Stimulated activated naive CD4-positive, alpha-beta T cell treated with Interleukin-2 at 50 U/mL for 16 hours (primary cell): ENCODE data around the gene CLMN.
"Not testable (repeated sequence)": the region's sequence is repeated elsewhere in the genome, so short reads cannot be mapped to it uniquely, and the experiment has no call there.

ENCODE experiments used
- DNase-seq: peaks from one replicate; lab custom pipeline; 2025; lab: John Stamatoyannopoulos, UW

CLMN gene

GRCh38 chr14:95217391-95217900 lies 102.3 kb downstream of the CLMN start:
- DNase-seq = no peak

- no peak for DNase-seq
Observed at GRCh38 chr14:95216008-95216407, 103.7 kb downstream of the CLMN start.

GRCh38 chr14:95215094-95215725 lies 104.5 kb downstream of the CLMN start:
- no peak for DNase-seq

GRCh38 chr14:95213774-95214173 lies 105.9 kb downstream of the CLMN start:
- no peak for DNase-seq

GRCh38 chr14:95211721-95212504 lies 107.8 kb downstream of the CLMN start:
- DNase-seq = no peak

GRCh38 chr14:95210699-95211098 lies 109.0 kb downstream of the CLMN start:
- DNase-seq = no peak

GRCh38 chr14:95208598-95208997 lies 111.1 kb downstream of the CLMN start:
- no peak for DNase-seq

- DNase-seq = no peak
Observed at GRCh38 chr14:95207475-95208233, 112.1 kb downstream of the CLMN start.

- DNase-seq = no peak
Observed at GRCh38 chr14:95206534-95206933, 113.2 kb downstream of the CLMN start.

GRCh38 chr14:95204705-95205104 lies 115.0 kb downstream of the CLMN start:
- DNase-seq = no peak

- DNase-seq = not testable (repeated sequence)
Observed at GRCh38 chr14:95201745-95202144, 118.0 kb downstream of the CLMN start.

- DNase-seq = no peak
Observed at GRCh38 chr14:95200404-95200803, 119.3 kb downstream of the CLMN start.

- DNase-seq = no peak
Observed at GRCh38 chr14:95199298-95199983, 120.3 kb downstream of the CLMN start.

- DNase-seq = no peak
Observed at GRCh38 chr14:95198320-95198719, 121.4 kb downstream of the CLMN start.

- no peak for DNase-seq
Observed at GRCh38 chr14:95197551-95197950, 122.2 kb downstream of the CLMN start.

- no peak for DNase-seq
Observed at GRCh38 chr14:95196826-95197545, 122.7 kb downstream of the CLMN start.

- no peak for DNase-seq
Observed at GRCh38 chr14:95196268-95196667, 123.4 kb downstream of the CLMN start.

GRCh38 chr14:95195031-95195430 lies 124.7 kb downstream of the CLMN start:
- no peak for DNase-seq

- DNase-seq = no peak
Observed at GRCh38 chr14:95193081-95193480, 126.6 kb downstream of the CLMN start.

GRCh38 chr14:95192311-95192710 lies 127.4 kb downstream of the CLMN start:
- DNase-seq = no peak

GRCh38 chr14:95191445-95192199 lies 128.1 kb downstream of the CLMN start:
- DNase-seq = no peak
